Gastroesophageal sphincter (tissue), 3 donors: ENCODE data around the gene NHSL1.

Experiments used
- CTCF ChIP-seq, 4 experiments: fragments of 200-600 bp in 2 of 4; fragments of 450-650 bp in 2 of 4; sonication (generic) in 1 of 4; IDR thresholded peaks; one replicate each; pipeline ENCODE4 v1.5.1; 2017 to 2019; ENCODE audit warnings: antibody characterized with exemption in 4 of 4, mild to moderate bottlenecking in 2 of 4, moderate library complexity in 2 of 4
- POLR2A ChIP-seq, 2 donors: fragments of 450-650 bp; IDR thresholded peaks; one replicate each; pipeline ENCODE4 v1.6.1; 2017; ENCODE audit warnings: antibody characterized with exemption in 2 of 2, mild to moderate bottlenecking in 2 of 2, moderate library complexity in 1 of 2
- POLR2AphosphoS5 ChIP-seq: sonication (generic); formaldehyde crosslinking; IDR thresholded peaks from one replicate; pipeline ENCODE4 v1.6.1; 2017; ENCODE audit warnings: antibody characterized with exemption

GRCh38 chr6:138504764-138505689, 5.7 kb upstream of the NHSL1 start:
- no peak for TF ChIP-seq CTCF (IDR thresholded peaks at IDR 0.05)
- no peak for TF ChIP-seq POLR2AphosphoS5
- TF ChIP-seq POLR2A (IDR thresholded peaks at IDR 0.05) = no peak
